ENCODE data around the gene NUDT4.
"Not testable (repeated sequence)": the region's sequence is repeated elsewhere in the genome, so short reads cannot be mapped to it uniquely, and the experiment has no call there.

Gene NUDT4

DNA sequence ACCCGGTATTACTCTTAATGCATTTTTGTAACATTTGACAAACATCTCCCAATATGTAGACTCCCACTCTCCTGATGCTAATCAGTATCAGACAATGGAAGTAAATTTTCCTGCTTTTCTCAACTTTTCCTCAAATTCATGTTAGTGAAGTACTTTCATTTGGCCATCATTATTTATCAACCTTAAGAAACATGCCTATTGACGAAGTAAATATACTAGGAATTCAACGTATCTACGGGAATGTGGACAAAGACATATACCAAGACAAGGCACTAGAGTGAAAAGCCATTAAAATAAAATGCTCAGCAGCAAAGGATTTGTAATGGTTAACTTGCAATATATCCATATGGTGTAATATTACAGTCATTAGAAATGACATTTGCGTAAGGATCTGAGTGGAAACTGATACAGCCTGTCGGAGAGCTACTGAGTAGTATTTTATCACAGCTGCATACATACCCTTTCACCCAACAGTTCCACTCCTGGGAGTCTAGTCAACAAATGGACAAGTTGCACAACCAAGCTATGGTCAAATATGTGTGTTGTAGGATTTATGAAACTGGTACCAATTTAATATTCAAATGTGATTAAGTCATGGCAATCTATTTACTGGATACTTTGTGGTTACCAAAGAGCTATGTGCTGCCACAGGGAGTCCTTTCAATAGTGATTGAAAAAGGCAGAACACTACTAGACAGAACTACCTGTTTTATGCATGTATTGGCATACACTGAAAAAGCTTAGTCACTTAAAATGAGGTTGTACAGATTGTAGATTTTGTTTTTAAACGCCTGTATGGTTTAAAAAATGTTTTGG is 26.5 kb downstream of the NUDT4 start:
- no peak for DNase-seq

DNA sequence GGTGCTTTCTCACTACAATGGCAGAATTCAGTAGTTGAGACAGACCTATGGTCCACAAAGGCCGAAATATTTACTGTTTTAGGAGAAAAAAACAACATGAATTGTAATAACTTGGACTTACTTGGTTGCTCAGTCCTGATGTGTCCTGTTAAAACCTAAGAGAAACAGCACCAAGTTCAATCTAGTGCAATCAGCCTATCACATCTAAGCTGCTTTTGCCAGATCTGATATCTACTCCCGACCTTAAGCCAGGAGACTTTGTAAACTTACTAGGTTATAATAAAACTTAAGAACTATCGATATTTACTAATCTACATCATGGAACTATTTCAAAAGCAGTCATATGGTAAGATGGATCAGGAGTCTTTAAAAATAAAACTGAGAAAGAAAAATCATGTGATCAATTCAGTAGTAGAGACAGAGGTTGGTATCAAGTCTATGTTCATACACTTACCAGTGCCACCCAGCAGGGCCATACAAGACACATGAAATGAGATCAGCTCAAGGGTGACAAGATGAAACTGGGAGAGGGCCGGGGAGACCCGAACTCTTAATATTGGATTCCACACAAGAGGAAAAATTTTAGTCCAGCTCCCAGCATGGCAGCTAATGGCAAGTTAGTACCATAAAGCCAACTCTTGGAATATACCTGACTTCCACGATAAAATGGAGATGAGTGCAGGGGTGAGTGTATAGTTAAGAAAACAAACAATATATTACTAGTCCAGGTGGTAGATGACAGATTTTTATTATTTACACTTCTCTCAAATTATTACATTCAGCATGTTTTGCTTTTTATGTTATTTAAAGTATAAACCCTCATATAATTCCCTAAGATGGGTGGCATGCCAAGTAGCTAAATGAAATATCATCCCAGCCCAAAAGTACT is 27.5 kb downstream of the NUDT4 start:
- DNase-seq: no peak

DNA sequence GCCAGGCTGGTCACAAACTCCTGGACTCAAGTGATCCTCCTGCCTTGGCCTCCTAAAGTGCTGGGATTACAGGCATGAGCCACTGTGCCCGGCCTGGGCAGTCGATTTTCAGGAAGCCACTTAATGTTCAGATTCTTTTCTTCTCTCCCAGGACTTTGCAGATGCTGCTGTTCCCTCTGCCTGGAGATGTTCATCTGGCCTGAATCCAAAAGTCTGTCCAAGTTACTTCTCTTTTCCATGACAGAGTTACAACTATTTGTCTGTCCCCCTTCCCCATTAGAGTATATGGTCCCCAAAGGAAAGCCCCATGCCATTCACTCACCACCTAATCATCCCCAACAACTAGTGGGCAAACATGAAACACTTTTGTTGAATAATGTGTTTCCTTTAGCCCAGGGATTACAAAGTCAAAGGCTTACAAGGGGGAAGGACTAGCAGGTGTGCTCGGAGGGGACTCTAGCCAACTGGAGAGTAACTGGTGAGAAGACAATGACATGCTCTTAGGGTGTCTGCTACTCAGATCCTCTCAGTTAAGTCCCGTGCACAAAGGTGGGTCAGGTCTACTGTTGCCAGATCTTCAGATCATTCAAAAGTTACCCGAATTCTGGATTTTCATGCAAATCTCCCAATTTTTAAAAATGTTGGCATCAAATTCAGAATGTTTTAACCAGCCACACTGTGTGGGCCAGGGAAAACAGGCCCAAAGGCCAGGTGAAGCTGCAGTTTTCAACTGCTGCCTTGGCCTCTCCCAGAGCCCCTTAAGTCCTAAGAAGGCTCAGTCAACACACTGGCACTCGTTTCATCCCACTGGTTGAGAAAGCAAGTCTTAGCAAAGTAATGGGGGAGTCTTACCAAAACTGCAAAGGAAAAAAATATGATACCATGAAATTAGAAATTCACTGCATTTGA is 29.6 kb downstream of the NUDT4 start:
- no peak for DNase-seq

DNA sequence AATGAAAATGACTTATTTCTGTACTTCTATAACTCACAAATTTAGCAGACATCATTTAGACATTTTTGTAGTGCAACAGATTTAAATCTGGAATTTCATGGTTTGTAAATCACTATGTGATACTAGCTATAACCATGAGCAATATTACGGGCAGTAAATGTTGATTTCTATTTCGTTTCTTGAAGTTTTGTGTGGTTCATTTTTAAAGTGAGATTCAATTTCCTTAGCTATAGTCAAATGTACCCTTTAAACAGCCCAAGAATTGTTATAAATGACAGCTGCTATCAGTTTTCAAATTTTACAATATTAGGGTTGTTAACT is 30.2 kb downstream of the NUDT4 start:
- DNase-seq: no peak

DNA sequence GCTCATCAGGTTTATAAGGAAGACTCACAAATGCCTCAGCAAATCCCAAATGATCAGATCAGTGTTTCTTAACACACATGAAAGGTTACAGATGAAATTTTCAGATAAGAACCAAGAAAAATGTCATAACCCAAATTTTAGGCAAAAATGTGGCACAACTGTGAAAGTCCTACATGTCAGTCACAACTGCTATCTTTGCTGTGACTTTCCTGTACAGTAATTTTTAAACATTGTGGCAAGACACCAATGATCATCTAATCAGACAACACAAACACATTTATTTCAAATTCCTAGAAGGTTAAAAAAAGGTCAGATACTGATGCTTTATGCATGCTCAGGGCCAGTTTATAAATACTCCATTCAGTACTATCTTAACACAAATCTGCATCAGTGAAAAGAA is 31.1 kb downstream of the NUDT4 start:
- DNase-seq: no peak

DNA sequence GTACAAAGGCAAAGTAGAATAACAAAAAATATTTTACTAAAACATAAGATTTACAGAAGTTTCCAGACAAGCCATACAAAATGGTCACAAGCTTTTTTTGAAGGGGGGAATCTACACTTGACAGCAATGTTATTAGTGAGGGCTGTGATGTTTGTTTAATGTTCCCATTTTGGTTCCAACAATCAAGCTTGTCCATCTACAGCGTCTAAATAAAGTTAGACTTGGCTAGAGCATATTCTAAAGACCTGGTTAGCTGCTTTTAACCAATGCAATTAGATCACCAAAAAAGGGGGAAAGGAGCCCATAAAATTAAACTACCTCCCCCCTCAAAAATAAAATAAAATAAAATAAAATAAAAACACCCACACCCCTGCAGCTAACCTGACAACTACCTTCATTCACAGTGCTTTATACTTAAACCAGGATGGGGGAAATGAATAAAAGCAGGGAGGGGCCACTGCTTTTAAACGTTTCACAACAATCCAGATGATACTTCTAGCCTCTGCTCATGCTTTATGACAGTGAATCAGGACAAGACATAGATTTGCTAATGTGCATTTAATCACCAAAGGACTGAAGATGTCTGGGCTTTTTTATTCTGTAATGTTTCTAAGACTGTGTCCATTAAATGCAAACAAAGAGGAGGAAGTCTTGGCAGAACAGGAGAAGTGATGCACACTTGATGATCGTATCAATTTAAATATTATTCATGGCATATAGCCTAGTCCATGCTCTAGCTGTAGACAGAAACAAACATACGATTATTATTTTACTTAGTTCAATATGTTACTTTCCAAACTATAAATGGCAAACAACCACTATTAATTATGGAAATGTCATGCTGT is 31.8 kb downstream of the NUDT4 start:
- not testable (repeated sequence) for DNase-seq

DNA sequence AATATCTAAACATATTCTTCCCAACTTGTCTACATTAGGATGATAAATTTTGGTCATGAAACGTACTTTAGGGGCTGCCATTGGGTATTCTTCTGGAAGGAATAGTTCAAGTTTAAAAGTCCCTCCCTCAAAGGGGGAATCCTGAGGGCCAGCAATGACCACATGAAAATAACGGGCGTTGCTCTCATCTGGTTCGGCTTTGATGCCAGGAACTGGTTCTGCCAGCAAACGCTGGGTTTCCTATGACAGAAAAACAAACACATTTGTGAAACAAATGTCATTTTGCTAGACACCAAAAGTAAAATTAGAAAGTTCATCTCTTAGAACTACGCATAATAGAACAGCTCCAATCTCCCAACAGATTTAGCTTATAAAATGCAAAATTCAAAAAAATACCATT is 33.3 kb downstream of the NUDT4 start:
- not testable (repeated sequence) for DNase-seq

DNA sequence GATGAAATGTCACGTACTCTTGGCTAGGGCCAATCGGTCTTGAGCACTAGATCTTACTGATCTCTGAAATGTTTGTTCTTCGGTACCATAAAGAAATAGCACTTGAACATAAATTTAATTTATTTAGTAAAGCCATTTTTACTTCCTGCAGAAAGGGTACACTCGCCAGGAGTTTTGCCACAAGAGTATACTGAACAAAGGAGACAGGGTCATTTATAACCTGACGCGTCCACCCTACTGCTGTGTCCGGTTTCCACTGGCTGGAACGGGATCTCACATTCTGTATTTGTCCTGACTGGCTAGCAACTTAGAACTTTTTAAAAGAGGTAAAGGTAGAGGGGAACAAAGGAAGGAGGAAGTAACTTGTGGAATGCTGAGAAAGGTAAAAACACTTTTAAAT is 34.7 kb downstream of the NUDT4 start:
- not testable (repeated sequence) for DNase-seq

DNA sequence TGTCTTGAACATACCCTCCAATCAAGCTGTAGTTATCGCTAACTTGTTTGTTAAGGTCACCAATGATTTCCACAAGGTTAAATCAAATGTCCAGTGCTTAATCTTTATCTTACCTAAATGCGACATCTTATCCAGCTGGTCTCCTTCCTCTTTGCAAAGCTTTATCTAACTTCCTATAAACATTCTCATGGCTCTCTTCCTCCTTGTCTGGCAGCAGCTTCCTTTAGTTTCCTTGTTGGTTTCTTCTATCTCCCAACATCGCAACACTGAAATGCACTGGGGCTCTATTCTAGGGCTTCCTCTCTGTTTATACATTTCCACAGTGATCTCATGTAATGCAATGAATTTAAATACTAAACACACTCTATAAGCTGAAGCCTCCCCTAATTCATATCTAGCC is 35.3 kb downstream of the NUDT4 start:
- DNase-seq: no peak

DNA sequence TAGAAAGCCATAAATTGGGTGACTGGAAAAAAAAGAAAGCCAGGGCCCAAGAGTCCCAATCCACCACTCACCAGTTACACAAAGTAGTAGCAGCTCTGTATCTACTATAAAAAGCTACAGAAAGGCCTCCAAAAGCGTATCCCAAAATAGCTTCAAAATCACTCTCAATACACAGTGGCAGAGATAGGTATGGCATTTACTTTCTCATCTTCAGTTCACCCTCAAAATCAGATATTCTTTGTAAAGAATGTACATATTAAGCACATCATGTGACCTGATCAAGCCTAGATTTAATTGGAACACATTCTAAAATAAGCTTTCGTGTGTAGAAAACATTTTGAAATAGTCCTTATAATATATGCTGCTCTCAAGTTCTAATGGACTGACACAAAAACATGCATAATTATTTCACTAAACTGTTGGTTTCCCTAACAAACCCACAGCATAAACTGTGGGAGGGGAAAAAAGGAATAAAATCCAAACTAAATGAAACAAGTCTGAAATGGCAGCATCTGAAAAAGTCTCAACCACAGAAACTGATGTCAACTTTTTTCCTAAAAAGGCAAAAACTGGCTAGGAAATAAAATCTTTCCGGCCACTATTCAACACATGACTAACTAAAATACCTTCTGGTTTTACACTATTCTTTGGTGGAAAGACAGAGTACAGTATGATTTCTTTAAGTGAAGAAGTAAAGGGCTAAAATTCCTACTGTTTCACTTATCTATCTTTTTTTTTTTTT is 38.2 kb downstream of the NUDT4 start:
- no peak for DNase-seq

DNA sequence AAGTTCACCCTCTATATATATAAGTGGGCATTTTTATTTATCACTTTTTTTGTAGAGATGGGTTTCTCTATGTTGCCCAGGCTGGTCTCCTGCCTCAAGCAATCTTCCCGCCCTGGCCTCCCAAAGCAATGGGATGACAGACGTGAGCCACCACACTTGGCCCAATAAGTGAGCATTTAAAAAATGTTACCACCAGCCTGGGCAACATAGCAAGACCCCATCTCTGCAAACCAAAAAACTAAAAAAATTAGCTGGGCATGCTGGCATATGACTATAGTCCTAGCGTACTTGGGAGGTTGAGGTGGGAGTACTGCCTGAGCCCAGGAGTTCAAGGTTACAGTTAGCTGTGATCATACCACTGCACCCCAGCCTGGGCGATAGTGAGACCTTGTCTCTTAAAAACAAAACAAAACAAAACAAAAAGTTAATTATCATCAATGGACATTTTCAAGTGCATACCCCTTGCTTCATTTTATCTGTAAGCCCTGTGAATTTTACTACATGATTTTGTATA is 40.3 kb downstream of the NUDT4 start:
- DNase-seq: no peak

DNA sequence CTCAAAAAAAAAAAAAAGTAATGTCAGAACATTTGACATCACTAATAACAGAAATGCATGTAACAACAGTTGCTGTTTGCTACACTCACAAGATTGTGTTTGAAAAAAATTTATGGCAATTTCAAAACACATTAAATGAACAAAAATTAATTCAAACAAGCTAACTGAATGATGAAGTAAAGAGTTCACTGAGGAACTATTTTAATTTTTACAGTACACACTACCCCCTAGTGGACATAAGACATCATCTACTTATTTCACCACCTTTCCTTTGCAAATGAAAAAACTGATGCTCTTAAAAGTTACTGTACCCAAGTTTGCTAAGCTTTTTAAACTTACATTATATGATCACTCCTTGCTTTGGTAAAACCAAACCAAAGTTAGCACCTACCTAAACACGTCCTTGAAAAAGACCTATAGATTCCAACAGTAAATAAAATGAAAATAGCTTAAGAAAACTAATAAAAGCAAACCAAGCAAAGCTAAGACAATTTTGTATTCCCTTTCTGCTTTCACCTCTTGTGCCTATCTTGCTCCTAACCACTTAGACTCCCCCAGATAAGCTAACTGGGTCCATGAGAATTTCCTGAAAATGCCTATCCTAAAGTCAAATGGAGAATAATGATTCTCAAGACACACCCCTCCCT is 41.8 kb downstream of the NUDT4 start:
- DNase-seq: peak; percentile 58

DNA sequence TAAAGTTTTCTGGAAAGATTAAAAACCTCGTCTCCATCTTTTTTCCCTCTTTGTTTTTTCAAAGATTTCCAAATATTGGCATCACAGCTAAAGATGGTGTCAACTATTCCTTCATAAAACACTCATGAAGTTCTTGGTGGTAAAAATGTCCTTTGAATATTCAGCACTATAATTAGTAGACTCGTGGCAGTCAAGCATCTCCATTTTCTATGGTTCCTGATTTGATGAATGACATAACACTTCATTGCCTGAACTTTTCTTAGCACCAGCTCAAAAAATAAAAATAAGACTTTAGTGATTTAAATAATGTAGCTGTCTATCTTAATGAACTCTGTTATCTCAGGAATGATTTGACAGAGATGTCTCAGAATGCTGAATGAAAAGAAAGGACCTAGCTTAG is 44.3 kb downstream of the NUDT4 start:
- DNase-seq: no peak

DNA sequence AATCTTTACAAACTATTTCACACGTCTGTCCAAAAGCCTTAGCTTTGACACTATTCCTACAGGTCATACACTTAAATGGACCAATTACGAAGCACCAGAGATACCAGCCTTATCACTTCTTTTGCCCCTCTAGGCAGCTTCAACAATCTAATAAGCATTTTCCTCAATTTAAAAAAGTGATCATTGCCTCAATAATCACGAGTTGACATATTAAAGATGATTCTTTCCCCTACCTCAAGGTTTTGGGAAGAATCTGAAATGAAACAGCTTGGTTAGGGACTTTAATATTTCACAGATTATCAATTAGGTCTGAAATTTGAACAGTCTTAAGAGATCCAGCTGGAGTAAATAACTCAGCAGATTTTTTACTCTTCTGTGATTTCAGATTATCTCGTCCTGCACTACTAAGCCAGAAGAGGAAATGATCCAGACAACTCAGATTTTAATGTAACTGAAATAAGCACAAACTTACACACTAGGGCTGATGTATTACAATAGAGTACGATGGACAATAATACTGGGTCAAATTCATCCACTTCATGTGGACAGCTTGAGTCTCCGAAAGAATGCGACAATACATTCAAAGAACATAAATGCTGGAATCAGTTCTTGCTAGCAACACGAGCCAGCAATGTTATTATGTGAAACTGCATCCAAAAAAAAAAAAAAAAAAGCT is 48.1 kb downstream of the NUDT4 start:
- no peak for DNase-seq

DNA sequence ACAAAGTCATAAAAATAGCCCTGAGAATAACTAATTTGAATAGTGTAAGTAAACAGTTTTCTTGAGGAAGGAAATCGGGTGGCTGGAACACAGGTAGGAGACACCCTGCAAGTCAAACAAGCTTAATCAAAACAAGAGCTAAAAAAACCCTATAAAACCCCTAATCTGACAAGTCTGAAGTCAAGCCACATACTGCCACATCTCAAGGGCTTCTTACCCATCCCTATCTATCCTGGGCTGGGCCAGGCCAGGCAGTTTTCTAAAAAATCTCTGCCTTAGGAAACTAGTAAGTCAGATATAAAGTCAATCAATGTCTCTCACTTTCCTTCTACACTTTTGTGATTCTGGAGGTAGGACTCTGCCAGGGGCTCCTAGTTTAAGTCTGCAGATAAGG is 48.7 kb downstream of the NUDT4 start:
- no peak for DNase-seq

DNA sequence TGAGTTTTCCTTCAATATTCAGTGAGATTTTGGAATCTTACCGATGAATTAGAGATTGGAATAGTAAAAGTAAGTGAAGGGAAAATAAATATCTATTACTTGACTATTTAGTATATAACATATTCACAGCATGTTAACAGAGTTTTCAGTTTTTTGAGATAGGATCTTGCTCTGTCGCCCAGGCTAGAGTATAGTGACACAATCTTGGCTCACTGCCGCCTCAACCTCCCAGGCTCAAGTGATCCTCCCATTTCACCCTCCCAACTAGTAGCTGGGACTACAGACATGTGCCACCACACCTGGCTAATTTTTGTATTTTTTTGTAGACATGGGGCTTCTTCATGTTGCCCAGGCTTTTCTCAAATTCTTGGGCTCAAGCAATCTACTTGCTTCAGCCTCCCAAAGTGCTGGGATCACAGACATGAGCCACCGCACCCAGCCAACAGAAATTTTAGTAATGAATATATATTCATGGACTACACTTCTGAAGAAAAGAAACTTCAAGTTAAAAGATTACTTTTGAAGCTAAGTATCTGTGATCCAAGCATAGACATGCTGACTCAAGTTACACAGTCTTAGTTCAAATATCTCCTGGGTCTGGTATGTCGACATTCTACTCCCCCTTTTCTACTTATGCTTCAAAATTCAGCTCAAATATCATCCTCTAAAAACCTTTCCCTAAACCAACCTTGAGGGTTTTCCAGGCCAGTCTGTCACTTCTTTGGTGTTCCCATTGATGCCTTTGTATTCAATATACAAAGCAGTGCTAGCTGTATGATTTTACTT is 50.2 kb downstream of the NUDT4 start:
- DNase-seq: no peak

DNA sequence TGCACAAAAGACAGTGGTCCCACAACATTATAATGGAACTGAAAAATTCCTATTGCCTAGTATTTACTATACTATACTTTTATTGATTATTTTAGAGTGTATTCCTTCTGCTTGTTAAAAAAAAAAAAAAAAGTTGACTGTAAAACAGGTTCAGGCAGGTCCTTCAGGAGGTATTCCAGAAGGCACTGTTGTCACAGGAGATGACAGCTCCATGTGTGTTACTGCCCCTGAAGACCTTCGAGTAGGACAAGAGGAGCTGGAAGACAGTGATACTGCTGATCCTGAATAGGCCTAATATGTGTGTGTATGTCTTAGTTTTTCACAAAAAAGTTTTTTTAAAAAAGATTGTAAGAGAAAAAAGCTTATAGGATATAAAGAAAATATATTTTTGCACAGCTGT is 51.7 kb downstream of the NUDT4 start:
- no peak for DNase-seq

DNA sequence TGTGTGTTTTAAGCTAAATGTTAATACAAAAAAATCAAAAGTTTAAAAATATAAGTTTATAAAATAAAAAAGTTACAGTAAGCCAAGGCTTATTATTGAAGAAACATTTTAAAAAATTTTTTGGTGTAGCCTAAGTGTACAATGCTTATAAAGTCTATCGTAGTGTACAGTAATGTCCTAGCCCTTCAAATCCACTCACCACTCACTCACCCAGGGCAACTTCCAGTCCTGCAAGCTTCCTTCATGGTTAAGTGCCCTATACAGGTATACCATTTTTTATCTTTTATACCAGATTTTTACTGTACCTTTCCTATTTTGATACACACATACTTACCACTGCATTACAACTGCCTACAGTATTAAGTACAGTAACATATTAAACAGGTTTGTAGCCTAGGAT is 52.1 kb downstream of the NUDT4 start:
- DNase-seq: no peak

DNA sequence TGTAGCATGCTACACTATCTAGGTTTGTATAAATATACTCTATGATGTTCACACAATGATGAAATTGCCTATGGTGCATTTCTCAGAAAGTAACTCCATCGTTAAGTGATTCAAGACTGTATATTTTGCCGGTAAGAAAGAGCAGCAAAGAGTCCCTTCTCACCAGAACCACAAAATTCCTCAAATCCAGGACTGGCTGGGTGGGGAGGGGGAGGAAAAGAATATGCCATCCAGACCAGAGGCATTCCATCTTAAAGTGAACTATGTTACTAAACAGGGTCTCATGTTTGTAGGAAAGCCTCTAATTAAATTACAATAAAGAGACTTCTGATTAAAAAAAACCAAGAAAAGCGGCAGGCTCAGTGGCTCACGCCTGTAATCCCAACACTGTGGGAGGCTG is 52.6 kb downstream of the NUDT4 start:
- DNase-seq: no peak

Measured in NCI-H1694 treated with DMSO at 0.1 percent for 48 hours (cell line).